Mesothelial cell of epicardium (in vitro differentiated cells): ENCODE data around the gene ANKK1. TPM values are rescaled to one million over a fixed set of nuclear protein-coding genes. Genes with fewer than 3 reads are reported as not detected.

Experiments
- DNase-seq, 2 experiments: peaks; one replicate each; pipeline ENCODE4 v3.0.0; 2021; ENCODE audit warnings: low spot score in 2 of 2; ENCODE audit not compliant: unreplicated experiment in 2 of 2
- H3K27ac Mint-ChIP-seq: 2 replicates; pipeline ENCODE4 v1.8.0; 2021; ENCODE audit warnings: mixed read lengths
- H3K27me3 Mint-ChIP-seq: 2 replicates; pipeline ENCODE4 v1.8.0; 2021; ENCODE audit warnings: low read depth, mixed read lengths
- H3K36me3 Mint-ChIP-seq: 2 replicates; pipeline ENCODE4 v1.8.0; 2021; ENCODE audit warnings: mixed read lengths
- H3K4me1 Mint-ChIP-seq: 2 replicates; pipeline ENCODE4 v1.8.0; 2021; ENCODE audit warnings: mixed read lengths
- H3K4me3 Mint-ChIP-seq: 2 replicates; pipeline ENCODE4 v1.8.0; 2021; ENCODE audit warnings: mild to moderate bottlenecking, moderate library complexity, mixed read lengths
- H3K9me3 Mint-ChIP-seq: 2 replicates; pipeline ENCODE4 v1.8.0; 2021; ENCODE audit warnings: mixed read lengths
- CTCF ChIP-seq: fragments of 200-600 bp; sonication (generic); IDR thresholded peaks from one replicate; pipeline ENCODE4 v1.5.0; 2021; ENCODE audit warnings: antibody characterized with exemption; ENCODE audit not compliant: unreplicated experiment
- total RNA-seq: library from RNA; stranded (reverse); gene quantifications from 3 replicates; pipeline ENCODE4 v1.2.1, GENCODE V29; 2021

The ANKK1 gene
- total RNA-seq, 1 donor from 2014 or later = 2.8 TPM

GRCh38 chr11:113397212-113397611 is 9.6 kb downstream of the ANKK1 start:
- TF ChIP-seq CTCF = no peak
- H3K27me3 Mint-ChIP-seq = peaks cover 15% of the 10 kb centered on the region
- no peak overlapping the region for H3K27ac Mint-ChIP-seq
- H3K4me1 Mint-ChIP-seq = no peaks in the 10 kb centered on the region
- no peak overlapping the region for H3K4me3 Mint-ChIP-seq
- H3K36me3 Mint-ChIP-seq = no peaks in the 10 kb centered on the region
- DNase-seq = no peak
- no peaks in the 10 kb centered on the region for H3K9me3 Mint-ChIP-seq

- Mint-ChIP-seq H3K27me3 (peaks cover 19% of the 10 kb centered on the region), H3K27ac (no peak overlapping the region), H3K4me1 (no peaks in the 10 kb centered on the region), H3K36me3 (no peaks in the 10 kb centered on the region), H3K9me3 (no peaks in the 10 kb centered on the region), H3K4me3 (no peak overlapping the region)
- DNase-seq = no peak
- TF ChIP-seq CTCF = no peak
These were observed 10.2 kb downstream of the ANKK1 start for GRCh38 chr11:113397821-113398220.

- Mint-ChIP-seq H3K27me3 (peaks cover 25% of the 10 kb centered on the region), H3K4me1 (no peaks in the 10 kb centered on the region), H3K27ac (no peak overlapping the region)
These were observed 11.3 kb downstream of the ANKK1 start for GRCh38 chr11:113398669-113399430.

GRCh38 chr11:113400631-113401230 is 13.2 kb downstream of the ANKK1 start:
- Mint-ChIP-seq H3K4me1 (no peaks in the 10 kb centered on the region), H3K27ac (no peak overlapping the region), H3K36me3 (no peaks in the 10 kb centered on the region), H3K27me3 (peaks cover 33% of the 10 kb centered on the region), H3K4me3 (no peak overlapping the region), H3K9me3 (no peaks in the 10 kb centered on the region)
- no peak for TF ChIP-seq CTCF
- no peak for DNase-seq

More at GRCh38 chr11:113398669-113399430, 11.3 kb downstream of the ANKK1 start:
- no peaks in the 10 kb centered on the region for H3K9me3 Mint-ChIP-seq
- no peak for TF ChIP-seq CTCF
- no peak overlapping the region for H3K4me3 Mint-ChIP-seq
- DNase-seq = no peak
- H3K36me3 Mint-ChIP-seq = no peaks in the 10 kb centered on the region

- H3K4me3 Mint-ChIP-seq = no peak overlapping the region
- H3K4me1 Mint-ChIP-seq = peaks cover 2% of the 10 kb centered on the region
- H3K27ac Mint-ChIP-seq = no peak overlapping the region
- H3K27me3 Mint-ChIP-seq = peaks cover 33% of the 10 kb centered on the region
- no peak for TF ChIP-seq CTCF
- H3K36me3 Mint-ChIP-seq = no peaks in the 10 kb centered on the region
- H3K9me3 Mint-ChIP-seq = no peaks in the 10 kb centered on the region
- DNase-seq = no peak
These were observed 14.1 kb downstream of the ANKK1 start for GRCh38 chr11:113401718-113402117.
